CD4-positive, alpha-beta T cell treated with Interleukin-4 for 4 hours (primary cell): ENCODE results near the gene LOXL1.
A peak's percentile ranks its signal among the peaks of the same experiment; 100 is the strongest.

Experiments used
- DNase-seq: peaks from one replicate; pipeline ENCODE4 v3.0.0-alpha.2; 2020

The LOXL1 gene

DNA sequence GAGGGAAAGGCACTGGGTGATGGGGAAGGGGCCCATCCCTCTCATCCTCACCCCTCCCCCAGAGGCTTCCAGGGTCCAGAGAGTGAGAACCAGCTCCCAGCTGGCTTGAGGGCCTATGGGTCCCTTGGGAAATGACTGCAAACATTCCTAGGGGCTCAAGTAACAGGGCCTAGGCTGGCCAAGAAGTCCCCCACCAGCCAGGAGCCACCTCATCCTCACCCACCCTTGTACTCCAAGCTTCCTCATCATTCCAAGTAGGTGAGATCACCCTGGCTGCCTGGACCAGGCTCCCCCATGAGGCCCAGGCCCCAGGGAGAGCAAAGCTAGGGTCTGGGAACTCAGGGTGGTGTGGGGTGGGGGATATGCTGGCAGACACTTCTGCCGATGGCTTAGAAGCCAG is 14.8 kb downstream of the LOXL1 start:
- no peak for DNase-seq

DNA sequence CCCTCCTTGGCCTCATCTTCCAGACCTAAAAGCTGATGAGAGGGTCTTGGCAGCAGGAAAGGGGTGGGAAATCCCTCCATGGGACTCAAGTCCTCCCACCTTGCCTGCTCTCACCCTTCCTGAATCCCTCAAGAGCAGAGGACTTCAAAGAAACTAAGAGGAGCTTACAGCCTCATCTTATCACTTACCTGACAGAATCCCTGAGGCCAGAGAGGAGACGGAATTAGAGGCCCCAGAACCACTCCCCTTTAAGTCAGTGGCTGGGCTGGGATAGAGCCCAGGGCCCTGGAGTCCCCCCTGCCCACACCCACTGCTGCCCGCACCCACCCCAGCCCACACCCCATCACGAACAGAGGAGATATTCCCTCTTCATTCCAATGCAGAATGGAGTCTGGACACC is 15.2 kb downstream of the LOXL1 start:
- DNase-seq: no peak

DNA sequence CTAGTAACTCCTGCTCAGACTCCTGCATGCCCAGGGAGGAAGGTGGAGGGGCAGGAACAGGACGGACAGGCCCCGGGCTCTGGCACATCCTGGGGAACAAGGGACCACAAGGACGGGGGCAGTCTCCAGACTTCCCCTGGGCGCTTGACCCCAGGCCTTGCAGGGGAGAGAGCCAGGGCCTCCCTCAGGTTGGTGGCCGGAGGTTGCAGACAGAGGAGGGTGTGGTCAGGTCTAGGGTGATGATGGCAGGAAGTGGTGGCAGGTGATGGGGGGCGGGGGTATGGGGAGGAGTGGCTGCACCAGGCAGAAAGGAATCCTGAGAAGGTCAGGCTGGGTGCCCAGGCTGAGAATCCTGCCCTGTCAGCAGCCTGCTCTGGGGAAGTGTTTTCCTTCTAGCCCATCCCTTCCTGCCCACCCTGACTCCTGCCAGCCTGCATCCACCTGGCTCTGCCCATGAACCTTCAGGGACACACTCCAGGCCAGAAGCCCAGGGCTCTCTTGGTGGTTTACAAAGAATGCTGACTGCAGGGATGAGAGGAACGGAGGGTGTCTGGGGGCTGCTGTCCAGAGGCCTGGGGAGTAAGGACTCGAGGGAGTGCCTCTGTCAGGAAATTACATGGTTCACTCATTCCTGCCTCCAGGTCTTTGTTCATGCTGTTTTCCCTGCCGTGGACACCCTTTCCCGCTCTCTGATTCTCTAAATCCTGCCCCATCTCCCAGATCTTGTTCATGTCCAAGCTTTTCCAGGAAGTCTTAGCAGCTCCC is 15.8 kb downstream of the LOXL1 start:
- DNase-seq: no peak

DNA sequence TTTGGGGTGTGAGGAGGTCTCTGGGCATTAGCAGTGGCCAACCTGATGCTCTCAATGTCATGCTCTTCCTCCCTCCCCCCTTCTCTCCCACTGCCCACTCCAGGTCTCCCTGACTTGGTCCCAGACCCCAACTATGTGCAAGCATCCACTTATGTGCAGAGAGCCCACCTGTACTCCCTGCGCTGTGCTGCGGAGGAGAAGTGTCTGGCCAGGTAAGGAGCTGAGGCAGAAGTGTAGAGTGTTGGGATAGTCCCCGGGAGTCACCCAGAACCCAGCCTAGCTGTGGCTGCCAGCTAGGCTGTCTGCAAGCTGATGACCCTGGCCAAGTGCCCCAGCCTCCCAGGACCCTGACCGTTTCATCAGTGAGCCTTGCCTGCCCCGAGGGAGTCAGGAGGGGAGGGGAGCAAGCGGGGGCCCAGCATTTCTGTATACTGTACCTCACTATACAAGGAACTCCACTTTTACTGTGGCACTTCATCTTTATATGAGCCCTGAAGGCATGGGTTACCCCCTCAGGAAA is 16.5 kb downstream of the LOXL1 start:
- DNase-seq: no peak

DNA sequence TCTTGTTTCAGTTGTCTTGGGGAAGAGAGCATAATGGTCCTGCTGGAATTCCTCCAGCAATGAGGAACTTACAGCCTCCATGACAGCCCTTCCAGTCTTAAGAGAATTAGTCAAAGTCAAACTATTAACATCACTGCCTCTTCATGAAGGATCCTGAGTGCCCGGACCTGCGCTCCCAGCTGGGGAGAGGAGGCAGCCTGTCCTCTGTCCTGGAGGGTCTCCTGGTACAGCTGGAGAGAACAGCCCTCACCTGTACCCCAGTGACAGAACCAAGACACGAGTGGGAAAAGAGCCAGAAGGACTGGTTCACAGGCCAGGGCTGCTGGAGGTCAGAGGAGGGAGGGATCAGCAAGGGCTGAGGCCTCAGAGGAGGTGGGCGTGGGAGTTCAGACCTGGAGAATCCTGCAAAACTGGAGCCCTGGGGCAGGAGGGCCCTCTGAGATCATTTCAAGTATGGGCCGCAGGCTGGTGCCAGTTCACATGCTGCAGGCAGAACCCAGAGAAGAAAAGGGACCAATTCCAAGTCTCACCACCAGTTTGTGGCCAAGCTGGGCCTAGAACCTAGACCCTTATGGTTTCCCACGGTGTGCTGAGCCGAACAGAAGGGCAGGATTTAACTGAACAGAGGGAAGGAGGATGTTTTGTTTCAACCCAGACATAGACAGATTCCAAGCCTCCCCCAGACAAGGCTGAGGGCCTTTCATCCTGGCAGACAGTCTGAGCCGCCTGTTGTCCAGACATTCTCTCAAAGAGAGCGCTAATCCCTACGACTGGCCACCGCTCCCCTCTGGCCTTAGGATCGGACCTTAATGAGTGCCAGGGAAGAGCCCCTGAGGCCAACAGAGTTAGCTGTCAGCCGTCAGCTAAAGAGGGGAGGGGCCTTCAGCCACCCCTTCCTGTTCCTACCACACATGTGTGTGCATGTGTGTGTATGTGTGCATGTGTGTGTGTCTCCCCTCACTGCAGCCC is 18.2 kb downstream of the LOXL1 start:
- no peak for DNase-seq

DNA sequence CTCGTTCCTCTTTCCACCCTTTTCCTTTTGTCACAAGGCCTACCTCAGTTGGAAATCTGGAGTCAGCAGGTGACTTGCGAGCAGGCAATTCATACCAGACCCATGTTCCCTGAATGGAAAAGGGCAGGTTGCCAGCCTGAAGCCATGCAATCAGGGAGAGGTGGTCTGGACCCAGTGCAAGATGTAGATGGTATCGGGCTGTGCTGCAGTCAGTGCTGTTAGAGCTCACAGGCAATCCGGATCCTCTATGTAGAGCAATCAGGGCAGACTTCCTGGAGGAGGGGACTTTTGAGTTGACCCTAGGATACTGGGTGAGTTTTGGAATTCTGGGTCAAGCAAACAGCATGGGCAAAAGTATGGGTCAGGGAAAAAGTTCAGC is 18.9 kb downstream of the LOXL1 start:
- no peak for DNase-seq

DNA sequence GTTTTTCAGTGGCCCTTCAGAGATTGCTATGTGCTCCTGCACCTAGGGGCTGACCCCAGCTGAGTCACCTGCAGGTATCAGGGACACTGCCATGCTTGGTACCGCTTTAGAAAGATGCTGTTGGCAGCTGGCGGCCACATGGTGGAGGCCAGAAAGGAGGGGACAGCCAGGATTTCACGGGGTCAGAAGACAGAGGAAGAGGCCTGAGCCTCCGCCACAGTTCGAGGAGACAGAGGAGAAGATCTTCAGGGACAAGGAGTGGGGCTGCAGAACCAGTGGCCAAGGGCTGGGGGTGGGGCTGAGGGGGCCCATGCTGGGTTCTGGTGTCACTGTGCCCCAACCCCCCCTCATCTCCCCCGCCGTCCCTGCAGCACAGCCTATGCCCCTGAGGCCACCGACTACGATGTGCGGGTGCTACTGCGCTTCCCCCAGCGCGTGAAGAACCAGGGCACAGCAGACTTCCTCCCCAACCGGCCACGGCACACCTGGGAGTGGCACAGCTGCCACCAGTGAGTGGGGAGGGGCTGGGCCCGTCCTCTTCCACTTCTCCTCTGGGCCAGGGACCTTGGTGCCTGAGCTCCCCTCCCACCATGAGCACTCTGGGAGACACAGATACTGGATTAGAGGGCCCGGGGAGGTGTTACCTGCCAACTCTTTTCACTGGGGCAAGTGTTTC is 19.9 kb downstream of the LOXL1 start:
- DNase-seq: no peak

DNA sequence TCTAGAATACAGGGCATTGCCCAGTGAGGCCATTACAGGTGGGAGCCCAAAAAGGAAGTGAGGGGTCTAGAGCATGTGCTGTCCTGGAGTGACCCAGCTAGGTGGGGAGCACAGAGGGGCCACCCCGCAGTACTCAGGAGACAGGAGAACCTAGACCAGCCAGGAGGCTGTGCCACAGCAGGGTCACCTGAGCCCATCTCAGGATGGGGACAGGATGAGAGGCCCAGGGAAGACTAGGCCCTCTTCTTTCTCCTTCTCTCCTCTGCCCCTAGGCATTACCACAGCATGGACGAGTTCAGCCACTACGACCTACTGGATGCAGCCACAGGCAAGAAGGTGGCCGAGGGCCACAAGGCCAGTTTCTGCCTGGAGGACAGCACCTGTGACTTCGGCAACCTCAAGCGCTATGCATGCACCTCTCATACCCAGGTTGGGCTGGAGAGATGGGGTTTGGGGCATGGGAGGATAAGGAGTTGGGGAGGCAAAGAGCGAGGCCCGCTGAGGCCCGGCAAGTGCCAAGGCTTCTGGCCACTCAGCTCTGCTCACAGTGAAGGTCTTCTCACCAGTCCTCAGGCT is 20.6 kb downstream of the LOXL1 start:
- no peak for DNase-seq

DNA sequence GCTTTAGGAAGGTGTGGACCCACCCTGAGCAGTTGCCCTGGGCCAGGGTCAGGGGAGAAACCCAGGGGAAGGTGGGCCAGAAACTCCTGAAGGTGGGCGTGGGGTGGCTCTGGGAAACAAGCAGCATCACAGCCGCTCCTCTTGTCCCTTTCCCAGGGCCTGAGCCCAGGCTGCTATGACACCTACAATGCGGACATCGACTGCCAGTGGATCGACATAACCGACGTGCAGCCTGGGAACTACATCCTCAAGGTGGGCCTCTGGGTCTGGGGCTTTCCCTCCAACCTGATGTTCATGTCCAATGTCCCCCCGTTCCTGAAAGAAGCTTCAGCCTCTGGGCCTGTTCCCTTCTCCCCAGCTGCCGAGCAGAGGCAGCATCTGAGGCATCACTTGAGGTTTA is 21.4 kb downstream of the LOXL1 start:
- DNase-seq: no peak

DNA sequence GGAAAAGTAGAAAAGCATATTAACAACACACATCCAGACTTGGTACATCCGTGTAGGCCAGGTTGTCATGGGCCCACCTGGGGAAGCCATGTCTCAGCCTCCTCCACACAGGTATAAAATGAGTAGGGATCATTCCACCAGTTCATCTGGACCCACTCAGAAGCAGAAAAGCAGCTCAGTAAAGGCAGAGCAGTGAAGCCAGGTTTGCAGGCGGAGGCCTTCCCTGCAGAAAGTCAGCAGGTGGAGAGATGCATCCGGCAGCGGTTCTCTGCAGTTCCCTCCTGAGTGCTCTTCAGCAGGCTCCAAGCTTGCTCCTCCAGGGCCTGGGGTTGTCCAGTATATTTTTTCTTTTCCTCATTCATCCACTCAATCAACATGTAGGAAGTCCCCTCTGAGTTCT is 22.1 kb downstream of the LOXL1 start:
- DNase-seq: no peak

DNA sequence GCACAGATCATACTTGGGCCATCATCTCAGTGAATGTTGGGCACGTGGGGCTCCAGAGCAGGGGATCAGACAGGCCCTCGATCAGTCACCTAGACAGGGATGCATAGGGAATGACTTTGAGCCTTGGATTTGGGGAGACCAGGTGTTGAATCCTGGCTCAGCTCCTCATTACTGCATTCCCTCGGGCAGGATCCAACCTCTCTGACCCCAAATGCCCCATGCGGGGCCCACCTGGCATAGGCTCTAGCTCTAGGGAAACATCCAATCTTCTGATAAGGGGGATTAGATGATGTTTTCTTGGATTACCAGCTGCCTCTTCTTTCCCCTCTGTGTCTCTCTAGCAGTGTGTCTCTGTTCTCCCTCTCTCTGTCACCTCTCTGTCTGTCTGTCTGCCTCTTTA is 22.7 kb downstream of the LOXL1 start:
- no peak for DNase-seq

DNA sequence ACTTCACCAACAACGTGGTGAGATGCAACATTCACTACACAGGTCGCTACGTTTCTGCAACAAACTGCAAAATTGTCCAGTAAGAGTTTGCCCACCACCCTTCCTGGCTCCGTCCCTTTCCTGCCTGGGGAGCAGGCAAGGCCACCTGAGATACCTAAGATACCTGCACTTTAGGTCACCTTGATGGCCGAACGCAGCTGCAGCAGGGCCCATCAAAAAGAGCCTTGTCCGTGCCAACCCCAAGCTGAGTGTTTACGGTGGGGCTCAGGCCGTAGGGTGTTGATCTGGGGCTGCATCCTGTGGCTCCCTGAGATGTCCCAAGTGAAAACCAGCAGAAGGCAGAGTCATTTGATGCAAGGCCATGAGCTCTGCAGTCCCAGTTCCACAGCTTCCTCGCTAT is 23.2 kb downstream of the LOXL1 start:
- DNase-seq: no peak

DNA sequence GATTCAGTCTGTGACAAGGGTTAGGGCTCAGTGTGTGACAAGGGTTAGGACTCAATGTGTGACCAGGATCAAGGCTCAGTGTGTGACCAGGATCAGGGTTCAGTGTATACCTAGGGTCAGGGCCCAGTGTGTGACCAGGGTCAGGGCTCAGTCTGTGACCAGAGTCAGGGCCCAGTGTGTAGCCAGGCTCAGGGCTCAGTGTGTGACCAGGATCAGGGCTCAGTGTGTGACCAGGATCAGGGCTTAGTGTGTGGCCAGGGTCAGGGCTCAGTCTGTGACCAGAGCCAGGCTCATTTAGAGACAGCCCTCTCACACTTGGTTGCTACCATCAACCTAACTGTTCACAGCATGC is 24.2 kb downstream of the LOXL1 start:
- DNase-seq: no peak

DNA sequence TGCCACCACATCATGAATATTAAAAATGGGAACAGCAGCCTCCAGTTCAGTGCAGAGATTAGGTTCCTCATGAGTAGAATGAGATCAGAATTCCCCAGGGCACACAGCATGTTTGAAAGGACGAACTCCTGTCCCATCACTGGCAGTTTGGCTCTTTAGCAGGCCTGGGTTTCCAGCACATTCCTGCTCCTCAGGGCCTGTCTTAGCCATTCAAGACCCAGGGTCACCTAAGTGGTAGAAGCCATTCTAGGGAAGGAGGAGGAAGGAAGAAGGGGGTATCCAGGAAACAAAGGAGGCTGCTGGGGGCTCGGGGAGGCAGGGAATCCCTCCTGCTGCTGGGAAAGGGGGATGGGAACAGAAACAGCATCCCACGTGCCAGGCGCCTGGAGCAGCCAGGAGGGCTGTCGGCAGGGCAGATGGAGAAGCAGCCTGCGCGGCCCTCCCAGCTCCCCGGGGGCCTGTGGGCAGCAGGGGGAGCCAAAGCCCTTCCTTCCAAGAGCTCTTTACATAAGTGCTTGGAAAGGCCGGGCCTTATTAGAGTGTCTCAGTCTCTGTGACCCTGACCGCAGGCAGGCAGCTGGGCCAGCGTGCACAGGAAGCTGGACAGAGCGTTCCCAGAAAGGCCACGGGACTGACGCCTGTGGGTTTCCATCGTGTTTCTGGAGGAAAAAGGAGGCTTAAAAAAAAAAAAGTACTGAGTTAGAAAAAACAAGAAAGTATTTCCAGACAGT is 24.7 kb downstream of the LOXL1 start:
- DNase-seq: peak; percentile 68

DNA sequence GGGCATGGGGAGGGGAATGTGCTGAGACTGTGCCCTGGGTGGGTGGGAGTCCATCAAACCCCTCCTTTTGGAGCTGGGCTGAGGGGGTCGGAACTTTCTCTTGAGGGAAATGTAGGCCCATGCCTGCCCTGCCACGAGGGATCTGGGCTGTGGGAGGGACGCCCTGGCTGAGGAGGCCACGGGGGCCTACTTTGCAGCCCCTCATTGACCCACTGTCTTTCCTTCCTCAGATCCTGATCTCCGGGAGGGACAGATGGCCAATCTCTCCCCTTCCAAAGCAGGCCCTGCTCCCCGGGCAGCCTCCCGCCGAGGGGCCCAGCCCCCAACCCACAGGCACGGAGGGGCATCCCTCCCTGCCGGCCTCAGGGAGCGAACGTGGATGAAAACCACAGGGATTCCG is 25.3 kb downstream of the LOXL1 start:
- no peak for DNase-seq

DNA sequence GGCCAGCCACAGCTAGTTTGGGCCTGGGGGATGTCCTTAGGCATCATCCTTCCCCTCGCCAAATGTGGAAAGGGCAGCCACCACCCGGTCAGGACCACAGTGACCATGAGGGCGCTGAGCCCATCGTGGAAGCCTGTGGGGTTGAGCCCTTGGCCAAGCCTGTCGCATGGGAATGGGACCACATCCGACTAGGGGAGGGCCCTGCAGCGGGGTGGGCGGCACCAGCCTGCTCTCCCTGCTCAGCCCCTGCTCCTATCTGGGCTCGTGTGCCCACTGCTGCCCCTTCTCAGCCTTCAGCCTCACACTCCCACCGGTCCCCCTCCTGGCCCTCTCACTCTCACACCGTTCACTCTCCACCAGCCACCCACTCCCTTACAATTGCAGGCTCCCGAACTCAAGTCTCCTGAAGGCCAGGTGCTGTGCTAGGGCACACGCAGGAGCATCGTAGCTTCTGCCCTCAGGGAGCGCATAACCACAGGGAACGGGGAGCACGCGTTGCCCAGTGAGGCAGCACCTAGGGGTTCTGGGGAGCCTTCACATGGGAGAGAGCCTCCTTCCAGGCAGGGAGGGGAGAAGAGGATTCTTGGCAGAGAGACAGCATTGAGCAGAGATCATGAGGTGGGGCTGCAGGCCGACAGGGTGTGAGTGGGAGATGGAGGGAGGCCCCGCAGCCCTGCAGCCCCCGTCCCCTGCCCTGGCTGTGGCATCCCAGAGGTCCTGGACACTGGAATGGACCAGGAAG is 26.1 kb downstream of the LOXL1 start:
- DNase-seq: no peak

DNA sequence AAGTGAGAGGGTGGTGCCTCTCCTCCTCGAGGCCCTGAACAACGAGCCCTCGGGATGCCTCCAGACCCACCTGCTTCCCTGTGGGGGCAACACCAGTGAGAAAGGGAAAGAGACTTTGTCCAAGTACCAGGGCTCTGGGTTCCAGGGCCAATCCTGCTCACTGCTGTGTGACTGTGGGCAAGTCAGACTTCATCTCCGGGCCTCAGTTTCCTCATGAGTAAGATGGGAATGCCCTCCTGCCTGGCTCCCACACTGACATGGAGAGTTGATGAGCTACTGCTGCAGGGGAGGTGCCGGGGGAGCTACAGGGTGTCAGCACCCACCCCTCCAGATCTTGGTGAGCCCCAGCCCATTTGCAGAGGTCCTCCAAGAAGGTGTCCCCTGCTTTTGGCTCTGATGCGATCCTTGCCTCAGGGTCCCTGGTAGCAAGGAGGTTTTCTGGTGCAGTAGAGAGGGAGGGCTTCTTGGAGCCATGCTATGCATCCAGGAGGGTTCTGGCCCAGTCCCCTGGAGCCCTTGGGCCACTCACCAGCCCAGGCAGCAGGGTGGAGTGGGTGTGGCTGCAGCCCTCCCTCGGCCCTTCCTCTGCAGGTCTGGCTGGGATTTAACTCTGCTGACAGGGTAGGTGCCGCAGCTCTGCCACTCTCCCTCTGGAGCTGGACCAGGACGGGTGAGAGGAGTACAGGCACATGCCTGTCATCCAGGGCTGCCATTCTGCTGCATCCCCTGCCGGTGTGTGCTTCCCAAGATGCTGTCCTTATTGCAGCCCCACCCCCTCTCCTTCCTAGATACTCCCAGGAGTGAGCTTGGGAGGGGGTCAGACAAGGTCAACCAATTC is 26.9 kb downstream of the LOXL1 start:
- no peak for DNase-seq

DNA sequence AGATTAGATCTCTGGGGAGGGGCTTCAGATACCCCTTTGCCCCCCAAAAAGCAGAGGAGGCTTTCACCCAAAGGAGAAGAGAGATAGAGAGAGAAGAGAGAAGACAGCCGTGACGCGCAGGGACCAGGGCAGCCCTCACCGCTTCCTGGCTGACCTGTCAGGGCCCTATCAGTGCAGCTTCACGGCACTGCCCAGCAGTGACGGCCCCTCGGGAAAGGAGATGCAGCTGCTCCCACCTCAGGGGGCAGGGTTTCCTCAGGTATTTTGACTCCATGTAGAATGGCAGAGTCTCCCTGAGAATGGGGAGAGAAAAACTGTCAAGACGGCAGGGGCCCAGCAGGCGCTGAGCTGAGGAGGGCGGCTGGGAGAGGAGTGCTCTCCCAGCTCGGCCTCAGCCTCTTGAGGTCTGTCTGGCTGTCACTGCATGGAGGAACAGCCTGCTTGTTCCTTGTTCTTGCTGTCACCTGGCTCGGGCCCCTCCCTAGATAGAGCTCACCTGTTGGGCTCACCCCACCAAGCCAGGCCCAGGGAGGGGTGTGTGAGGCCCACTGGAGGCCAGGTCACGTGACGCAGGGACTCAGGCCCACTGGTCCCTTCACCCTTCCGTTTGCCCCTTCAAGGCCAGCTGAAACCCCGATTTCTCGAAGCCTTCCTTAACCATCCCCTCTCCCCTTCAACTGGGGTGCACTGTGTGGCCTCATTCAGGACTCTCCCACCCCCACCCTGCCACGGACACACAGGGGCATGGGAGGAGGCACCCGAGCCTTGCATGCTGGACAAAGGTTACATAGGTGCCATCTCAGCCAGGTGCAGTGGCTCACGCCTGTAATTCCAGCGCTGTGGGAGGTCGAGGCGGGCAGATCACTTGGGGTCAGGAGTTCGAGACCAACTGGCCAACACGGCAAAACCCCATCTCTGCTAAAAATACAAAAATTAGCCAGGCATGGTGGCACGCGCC is 28.2 kb downstream of the LOXL1 start:
- no peak for DNase-seq

DNA sequence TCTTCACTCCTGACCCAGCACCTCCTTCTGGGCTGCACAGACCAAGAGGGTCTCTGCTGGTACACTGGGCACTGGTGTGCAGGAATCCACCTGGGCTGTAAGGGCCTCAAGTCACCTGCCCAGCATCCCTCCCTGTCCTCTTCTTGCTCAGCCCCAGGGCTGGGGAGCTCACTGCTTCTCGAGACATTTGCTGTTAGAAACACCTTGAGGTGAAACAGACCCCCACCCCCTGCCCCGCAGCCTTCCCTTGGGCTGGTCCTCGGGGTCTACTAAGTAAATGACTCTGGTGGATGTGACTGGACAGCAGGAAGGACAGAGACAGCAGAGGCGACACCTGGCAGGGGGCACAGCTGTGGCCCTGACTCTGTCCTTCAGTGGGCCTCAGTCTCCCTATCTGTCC is 29.1 kb downstream of the LOXL1 start:
- DNase-seq: no peak
